Type B pancreatic cell (in vitro differentiated cells): ENCODE measurements around the gene SLC35F4. TPM values are rescaled to one million over a fixed set of nuclear protein-coding genes. Genes with fewer than 3 reads are reported as not detected.

Source experiments
- DNase-seq: peaks from one replicate; pipeline ENCODE4 v3.0.0; 2021; ENCODE audit warnings: mixed read lengths; ENCODE audit not compliant: unreplicated experiment; ENCODE audit errors: extremely low spot score
- H3K27ac Mint-ChIP-seq: 2 replicates; pipeline ENCODE4 v1.8.0; 2021; ENCODE audit warnings: mild to moderate bottlenecking, mixed read lengths
- H3K27me3 Mint-ChIP-seq: 2 replicates; pipeline ENCODE4 v1.8.0; 2021; ENCODE audit warnings: mixed read lengths
- H3K36me3 Mint-ChIP-seq: 2 replicates; pipeline ENCODE4 v1.8.0; 2021; ENCODE audit warnings: mixed read lengths
- H3K4me1 Mint-ChIP-seq: one replicate; pipeline ENCODE4 v1.8.0; 2021; ENCODE audit warnings: mixed read lengths; ENCODE audit not compliant: unreplicated experiment
- H3K4me3 Mint-ChIP-seq: 2 replicates; pipeline ENCODE4 v1.8.0; 2021; ENCODE audit warnings: mild to moderate bottlenecking, mixed read lengths
- H3K9me3 Mint-ChIP-seq: 2 replicates; pipeline ENCODE4 v1.8.0; 2021; ENCODE audit warnings: mixed read lengths
- CTCF ChIP-seq: fragments of 200-600 bp; sonication (generic); conservative IDR thresholded peaks from 2 replicates; pipeline ENCODE4 v1.5.0; 2021; ENCODE audit warnings: antibody characterized with exemption, mild to moderate bottlenecking
- total RNA-seq: library from RNA; stranded (reverse); gene quantifications from 2 replicates; pipeline ENCODE4 v1.2.1, GENCODE V29; 2021; ENCODE audit warnings: low replicate concordance

Gene SLC35F4
- total RNA-seq, 1 donor from 2014 or later, result 2.1 TPM

GRCh38 chr14:57837267-57837666 is 28.6 kb downstream of the SLC35F4 start:
- Mint-ChIP-seq H3K27me3 (no peaks in the 10 kb centered on the region), H3K9me3 (no peaks in the 10 kb centered on the region), H3K4me1 (no peaks in the 10 kb centered on the region), H3K27ac (no peak overlapping the region), H3K36me3 (no peaks in the 10 kb centered on the region), H3K4me3 (no peak overlapping the region)
- no peak for DNase-seq
- no peak for TF ChIP-seq CTCF

- Mint-ChIP-seq H3K4me3 (no peak overlapping the region), H3K9me3 (no peaks in the 10 kb centered on the region), H3K4me1 (no peaks in the 10 kb centered on the region), H3K36me3 (no peaks in the 10 kb centered on the region), H3K27ac (no peak overlapping the region), H3K27me3 (peaks cover 5% of the 10 kb centered on the region)
- no peak for DNase-seq
- no peak for TF ChIP-seq CTCF
Measured at GRCh38 chr14:57835766-57836165, 30.1 kb downstream of the SLC35F4 start.

GRCh38 chr14:57834961-57835360 is 30.9 kb downstream of the SLC35F4 start:
- H3K4me3 Mint-ChIP-seq, result no peak overlapping the region
- H3K9me3 Mint-ChIP-seq, result no peaks in the 10 kb centered on the region
- no peaks in the 10 kb centered on the region for H3K36me3 Mint-ChIP-seq
- H3K27ac Mint-ChIP-seq, result no peak overlapping the region
- no peaks in the 10 kb centered on the region for H3K4me1 Mint-ChIP-seq
- TF ChIP-seq CTCF, result no peak
- no peak for DNase-seq
- H3K27me3 Mint-ChIP-seq, result peaks cover 7% of the 10 kb centered on the region

GRCh38 chr14:57834001-57834598 is 31.8 kb downstream of the SLC35F4 start:
- Mint-ChIP-seq H3K27me3 (peaks cover 8% of the 10 kb centered on the region), H3K36me3 (no peaks in the 10 kb centered on the region), H3K9me3 (no peaks in the 10 kb centered on the region), H3K4me1 (no peaks in the 10 kb centered on the region), H3K27ac (no peak overlapping the region), H3K4me3 (no peak overlapping the region)
- DNase-seq, result no peak
- TF ChIP-seq CTCF, result no peak

GRCh38 chr14:57833323-57833722 is 32.6 kb downstream of the SLC35F4 start:
- no peak for DNase-seq
- Mint-ChIP-seq H3K4me3 (no peak overlapping the region), H3K27me3 (peaks cover 11% of the 10 kb centered on the region), H3K4me1 (no peaks in the 10 kb centered on the region), H3K9me3 (no peaks in the 10 kb centered on the region), H3K36me3 (no peaks in the 10 kb centered on the region), H3K27ac (no peak overlapping the region)
- TF ChIP-seq CTCF, result no peak

- Mint-ChIP-seq H3K36me3 (no peaks in the 10 kb centered on the region), H3K4me3 (no peak overlapping the region), H3K9me3 (no peaks in the 10 kb centered on the region), H3K27ac (no peak overlapping the region), H3K4me1 (no peaks in the 10 kb centered on the region), H3K27me3 (peaks cover 11% of the 10 kb centered on the region)
- TF ChIP-seq CTCF, result no peak
- no peak for DNase-seq
Measured at GRCh38 chr14:57831981-57832380, 33.9 kb downstream of the SLC35F4 start.
